Neural progenitor cell (in vitro differentiated cells): ENCODE results near the gene ADAMTS14. TPM values are rescaled to one million over a fixed set of nuclear protein-coding genes. Genes with fewer than 3 reads are reported as not detected.

Experiments
- DNase-seq: peaks from one replicate; pipeline ENCODE4 v3.0.0-alpha.2; 2016; ENCODE audit warnings: low spot score
- H2AFZ ChIP-seq: fragments of 200-600 bp; sonication (generic); replicated peaks from 2 replicates; pipeline ENCODE4 v1.6.1; 2016; ENCODE audit warnings: antibody characterized with exemption
- H3F3A ChIP-seq: fragments of 200-600 bp; sonication (generic); 2 replicates; pipeline ENCODE4 v1.6.1; 2016; ENCODE audit warnings: antibody characterized with exemption, low read depth
- H3K27ac ChIP-seq: fragments of 200-600 bp; sonication (generic); 2 replicates; pipeline ENCODE4 v1.5.1; 2016; ENCODE audit warnings: mild to moderate bottlenecking
- H3K27me3 ChIP-seq: fragments of 200-600 bp; sonication (generic); 2 replicates; pipeline ENCODE4 v1.6.1; 2016; ENCODE audit warnings: mild to moderate bottlenecking, moderate library complexity
- H3K36me3 ChIP-seq: fragments of 200-600 bp; sonication (generic); 2 replicates; pipeline ENCODE4 v1.5.1; 2016
- H3K4me1 ChIP-seq: fragments of 200-600 bp; sonication (generic); 2 replicates; pipeline ENCODE4 v1.6.1; 2016; ENCODE audit warnings: mixed run types
- H3K4me2 ChIP-seq: fragments of 200-600 bp; sonication (generic); 2 replicates; pipeline ENCODE4 v1.6.1; 2016
- H3K4me3 ChIP-seq: fragments of 200-600 bp; sonication (generic); 2 replicates; pipeline ENCODE4 v1.5.1; 2016
- H3K79me2 ChIP-seq: fragments of 200-600 bp; sonication (generic); 2 replicates; pipeline ENCODE4 v1.6.1; 2016; ENCODE audit warnings: low read depth
- H3K9ac ChIP-seq: fragments of 200-600 bp; sonication (generic); 2 replicates; pipeline ENCODE4 v1.6.1; 2016
- H3K9me3 ChIP-seq: fragments of 200-600 bp; sonication (generic); 2 replicates; pipeline ENCODE4 v1.5.1; 2016; ENCODE audit warnings: low read depth
- H4K20me1 ChIP-seq: fragments of 200-600 bp; sonication (generic); 2 replicates; pipeline ENCODE4 v1.6.1; 2016; ENCODE audit warnings: low read depth
- H3K27ac Mint-ChIP-seq: 3 replicates; pipeline ENCODE4 v1.8.0; 2021; ENCODE audit warnings: mixed read lengths
- H3K27me3 Mint-ChIP-seq: 2 replicates; pipeline ENCODE4 v1.8.0; 2022; ENCODE audit warnings: low read depth, mild to moderate bottlenecking, inconsistent platforms, moderate library complexity, mixed read lengths; ENCODE audit not compliant: insufficient read depth
- H3K36me3 Mint-ChIP-seq: 3 replicates; pipeline ENCODE4 v1.8.0; 2021; ENCODE audit warnings: mixed read lengths
- H3K4me1 Mint-ChIP-seq: 3 replicates; pipeline ENCODE4 v1.8.0; 2021; ENCODE audit warnings: mixed read lengths
- H3K4me3 Mint-ChIP-seq: 3 replicates; pipeline ENCODE4 v1.8.0; 2021; ENCODE audit warnings: mild to moderate bottlenecking, moderate library complexity, mixed read lengths
- H3K9me3 Mint-ChIP-seq: 3 replicates; pipeline ENCODE4 v1.8.0; 2020; ENCODE audit warnings: mixed read lengths
- CTCF ChIP-seq: fragments of 200-600 bp; sonication (generic); IDR thresholded peaks from 2 replicates; pipeline ENCODE4 v1.5.1; 2017; ENCODE audit warnings: antibody characterized with exemption, mild to moderate bottlenecking
- EZH2 ChIP-seq: fragments of 200-600 bp; sonication (generic); IDR thresholded peaks from 2 replicates; pipeline ENCODE4 v1.6.1; 2017; ENCODE audit warnings: antibody characterized with exemption, mild to moderate bottlenecking, moderate library complexity
- EZH2phosphoT487 ChIP-seq: fragments of 200-600 bp; sonication (generic); IDR thresholded peaks from 2 replicates; pipeline ENCODE4 v1.6.1; 2017; ENCODE audit warnings: antibody characterized with exemption
- total RNA-seq: library from RNA; depleted of rRNA; stranded (reverse); fragments of >200 nt; gene quantifications from 2 replicates; pipeline ENCODE4 v1.2.3, GENCODE V29; 2015; ENCODE audit warnings: low replicate concordance

ADAMTS14 gene
- total RNA-seq, 1 donor from 2014 or later: not detected

GRCh38 chr10:70711911-70712310, 39.6 kb downstream of the ADAMTS14 start:
- Mint-ChIP-seq H3K4me1 (peaks cover 42% of the 10 kb centered on the region), H3K36me3 (no peaks in the 10 kb centered on the region), H3K27me3 (peaks cover 11% of the 10 kb centered on the region), H3K9me3 (no peaks in the 10 kb centered on the region), H3K4me3 (no peak overlapping the region), H3K27ac (no peak overlapping the region)
- Histone ChIP-seq H3K4me2 (no peak overlapping the region), H3K36me3 (no peaks in the 10 kb centered on the region), H3K4me1 (peaks cover 14% of the 10 kb centered on the region), H3K79me2 (no peaks in the 10 kb centered on the region), H3F3A (no peaks in the 10 kb centered on the region), H4K20me1 (no peaks in the 10 kb centered on the region), H2AFZ (no peak overlapping the region), H3K4me3 (no peak overlapping the region), H3K27ac (no peak overlapping the region), H3K27me3 (no peaks in the 10 kb centered on the region), H3K9ac (no peak overlapping the region), H3K9me3 (no peaks in the 10 kb centered on the region)
- TF ChIP-seq EZH2 (no peak), CTCF (no peak), EZH2phosphoT487 (no peak)
- no peak for DNase-seq

- Mint-ChIP-seq H3K27ac (no peak overlapping the region), H3K4me1 (peaks cover 44% of the 10 kb centered on the region), H3K36me3 (no peaks in the 10 kb centered on the region), H3K9me3 (no peaks in the 10 kb centered on the region), H3K27me3 (peaks cover 12% of the 10 kb centered on the region), H3K4me3 (no peak overlapping the region)
- Histone ChIP-seq H3F3A (no peaks in the 10 kb centered on the region), H3K27ac (no peak overlapping the region), H3K79me2 (no peaks in the 10 kb centered on the region), H3K4me1 (peaks cover 14% of the 10 kb centered on the region), H3K36me3 (no peaks in the 10 kb centered on the region), H3K4me3 (no peak overlapping the region), H2AFZ (no peak overlapping the region), H3K4me2 (no peak overlapping the region), H3K9ac (no peak overlapping the region), H3K27me3 (no peaks in the 10 kb centered on the region), H3K9me3 (no peaks in the 10 kb centered on the region), H4K20me1 (no peaks in the 10 kb centered on the region)
- TF ChIP-seq EZH2phosphoT487: no peak
- no peak for TF ChIP-seq CTCF
- no peak for TF ChIP-seq EZH2
- no peak for DNase-seq
Observed at GRCh38 chr10:70714245-70714644, 41.9 kb downstream of the ADAMTS14 start.

GRCh38 chr10:70714951-70715350, 42.6 kb downstream of the ADAMTS14 start:
- Histone ChIP-seq H3K36me3 (no peaks in the 10 kb centered on the region), H3K79me2 (no peaks in the 10 kb centered on the region), H3K27me3 (no peaks in the 10 kb centered on the region), H3K4me2 (no peak overlapping the region), H3K4me1 (peaks cover 14% of the 10 kb centered on the region), H4K20me1 (no peaks in the 10 kb centered on the region), H3F3A (no peaks in the 10 kb centered on the region), H3K9me3 (no peaks in the 10 kb centered on the region), H2AFZ (no peak overlapping the region), H3K4me3 (no peak overlapping the region), H3K27ac (no peak overlapping the region), H3K9ac (no peak overlapping the region)
- H3K27me3 Mint-ChIP-seq: peaks cover 12% of the 10 kb centered on the region
- peak overlapping the region; percentile 93 for H3K27ac Mint-ChIP-seq
- H3K4me3 Mint-ChIP-seq: no peak overlapping the region
- H3K9me3 Mint-ChIP-seq: no peaks in the 10 kb centered on the region
- no peak for TF ChIP-seq EZH2
- TF ChIP-seq EZH2phosphoT487: no peak
- no peak for TF ChIP-seq CTCF
- no peaks in the 10 kb centered on the region for H3K36me3 Mint-ChIP-seq
- no peak for DNase-seq
- H3K4me1 Mint-ChIP-seq: peaks cover 44% of the 10 kb centered on the region
